Hindlimb muscle (tissue), 1 donor: Measurements from ENCODE around the gene GNL3L. TPM values are rescaled to one million over a fixed set of nuclear protein-coding genes. Genes with fewer than 3 reads are reported as not detected.
"Not testable (repeated sequence)": the region's sequence is repeated elsewhere in the genome, so short reads cannot be mapped to it uniquely, and the experiment has no call there.

ENCODE experiments used
- DNase-seq: peaks from one replicate; pipeline ENCODE4 v3.0.0-alpha.2; 2013
- polyA plus RNA-seq: library from polyadenylated mRNA; unstranded; fragments of 120-200 nt; gene quantifications from one replicate; pipeline ENCODE4 v1.2.1, GENCODE V29; 2013; ENCODE audit not compliant: insufficient read length

Gene GNL3L
- polyA plus RNA-seq, 1 donor: 22.0 TPM

DNA sequence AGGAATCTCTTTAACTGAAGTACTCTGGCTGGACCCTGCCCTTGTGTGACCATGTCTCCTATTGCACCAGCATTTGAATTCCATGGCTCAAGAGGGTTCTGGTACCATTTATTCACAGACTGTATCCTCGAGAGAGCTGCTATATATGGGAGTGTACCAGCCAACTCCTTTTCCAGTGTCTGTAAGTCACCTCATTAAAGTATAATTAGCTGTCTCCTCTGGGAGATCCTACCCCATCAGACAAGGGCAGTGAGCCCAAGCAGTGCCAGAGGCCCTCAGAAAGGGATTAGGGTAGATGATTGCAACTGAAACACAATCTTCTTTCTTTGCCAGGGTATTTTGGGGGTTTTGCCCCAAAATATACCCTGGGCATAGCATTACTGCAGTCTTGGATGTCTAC lies 31.6 kb downstream of the GNL3L start:
- DNase-seq: no peak

DNA sequence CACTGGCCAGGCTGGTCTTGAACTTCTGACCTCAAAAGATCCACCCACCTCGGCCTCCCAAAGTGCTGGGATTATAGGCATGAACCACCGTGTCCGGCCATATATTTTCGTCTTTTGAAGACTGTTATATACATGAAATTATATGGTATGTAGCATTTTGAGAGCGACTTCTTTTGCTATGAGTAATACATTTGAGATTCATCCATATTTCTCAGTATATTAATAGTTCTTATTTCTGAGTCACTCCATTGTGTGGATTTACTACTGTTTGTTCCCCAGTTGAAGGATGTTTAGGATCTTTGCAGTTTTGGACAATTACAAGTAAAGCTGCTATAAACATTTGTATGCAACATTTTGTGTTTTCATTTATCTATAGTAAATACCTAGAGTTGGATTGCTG lies 34.9 kb downstream of the GNL3L start:
- no peak for DNase-seq

DNA sequence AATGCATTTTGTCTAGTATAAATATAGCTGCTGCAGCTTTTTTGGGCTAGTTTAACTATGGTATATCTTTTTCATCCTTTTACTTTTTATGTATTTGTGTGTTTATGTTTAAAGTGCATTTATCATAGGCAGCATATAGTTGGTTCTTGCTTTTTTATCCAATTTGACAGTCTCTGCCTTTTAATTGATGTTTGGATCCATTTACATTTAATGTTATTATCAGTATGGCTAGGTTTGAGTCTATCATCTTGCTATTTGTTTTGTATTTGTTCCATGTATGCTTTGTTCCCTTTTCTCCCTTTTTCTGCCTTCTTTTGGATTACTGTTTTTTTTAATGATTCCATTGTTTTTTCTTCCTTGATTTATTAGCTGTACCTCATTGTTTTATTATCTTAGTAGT lies 40.3 kb downstream of the GNL3L start:
- no peak for DNase-seq

DNA sequence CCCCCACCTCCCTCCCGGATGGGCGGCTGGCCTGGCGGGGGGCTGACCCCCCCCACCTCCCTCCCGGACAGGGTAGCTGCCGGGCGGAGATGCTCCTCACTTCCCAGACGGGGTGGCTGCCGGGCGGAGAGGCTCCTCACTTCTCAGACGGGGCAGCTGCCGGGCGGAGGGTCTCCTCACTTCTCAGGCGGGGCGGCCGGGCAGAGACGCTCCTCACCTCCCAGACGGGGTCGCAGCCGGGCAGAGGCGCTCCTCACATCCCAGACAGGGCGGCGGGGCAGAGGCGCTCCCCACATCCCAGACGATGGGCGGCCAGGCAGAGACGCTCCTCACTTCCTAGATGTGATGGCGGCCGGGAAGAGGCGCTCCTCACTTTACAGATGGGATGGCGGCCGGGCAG lies 42.6 kb downstream of the GNL3L start:
- DNase-seq: not testable (repeated sequence)

DNA sequence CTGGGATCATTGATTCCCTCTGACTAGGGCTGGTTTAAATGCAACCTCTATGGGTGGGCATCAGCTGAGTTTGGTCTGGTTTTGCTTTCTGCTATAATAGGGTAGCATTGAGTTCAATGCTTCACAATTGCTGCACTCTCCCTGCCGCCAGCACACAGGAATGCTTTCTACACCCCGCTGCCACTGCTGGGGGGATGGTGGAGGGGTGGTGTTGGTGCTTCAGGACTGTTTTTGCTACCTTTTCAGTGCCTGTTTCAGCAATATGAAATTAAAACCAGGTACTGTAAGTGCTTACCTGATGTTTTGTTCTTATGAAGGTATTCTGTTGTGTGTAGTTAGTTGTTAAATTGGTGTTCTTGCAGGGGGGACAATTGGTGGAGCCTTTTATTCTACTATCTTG lies 67.7 kb downstream of the GNL3L start:
- DNase-seq: no peak

DNA sequence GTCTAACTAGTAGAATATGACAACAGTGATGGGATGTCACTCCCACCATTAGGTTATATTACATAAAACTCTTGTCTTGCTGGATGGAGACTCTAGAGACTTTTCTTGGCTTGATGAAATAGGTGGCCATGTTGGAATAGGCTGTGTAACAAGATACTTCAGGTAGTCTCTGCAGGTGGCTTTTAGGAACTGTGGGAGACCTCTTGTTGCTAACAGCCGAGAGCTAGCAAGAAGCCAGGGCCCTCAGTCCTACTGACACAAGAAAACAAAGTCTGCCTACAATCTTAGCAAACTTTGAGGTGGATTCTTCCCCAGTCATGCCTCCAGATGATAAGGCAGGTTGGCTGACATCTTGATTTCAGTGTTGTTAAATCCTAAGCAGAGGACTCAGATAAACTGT lies 72.5 kb downstream of the GNL3L start:
- no peak for DNase-seq

Other genes with a start within 250 kb of the GNL3L start
- gene WNK3, start 172.2 kb upstream of the GNL3L start, polyA plus RNA-seq: 2.0 TPM
- gene TSR2, start 89.8 kb upstream of the GNL3L start, polyA plus RNA-seq: 45.4 TPM
- gene FGD1, start 34.0 kb upstream of the GNL3L start, polyA plus RNA-seq: 17.2 TPM